Suppressor macrophage (primary cell): ENCODE data around the gene DIAPH3.
A peak's percentile ranks its signal among the peaks of the same experiment; 100 is the strongest.

Source experiments
- DNase-seq, 4 experiments: peaks; one replicate each; pipeline ENCODE4 v3.0.0-alpha.2; 2020 to 2022

DIAPH3 gene

DNA sequence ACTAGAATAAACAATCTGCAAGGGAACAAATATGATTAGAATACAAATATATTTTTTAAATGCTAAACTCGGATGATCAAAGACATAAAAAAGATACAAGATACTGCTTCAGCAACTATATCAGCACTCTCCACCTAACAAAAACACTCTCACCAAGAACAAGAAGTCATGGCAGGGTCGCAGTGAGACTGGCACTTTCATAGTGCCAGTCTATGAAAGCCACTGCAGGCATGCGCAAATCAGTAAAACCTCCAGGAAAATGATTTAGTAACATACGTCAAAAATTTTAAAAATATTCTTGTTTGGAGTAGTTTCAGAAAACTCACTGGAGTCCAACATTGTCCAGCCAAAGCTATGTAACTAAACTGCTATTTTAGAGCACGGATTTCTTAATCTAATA lies 295.9 kb downstream of the DIAPH3 start:
- no peak for DNase-seq

DNA sequence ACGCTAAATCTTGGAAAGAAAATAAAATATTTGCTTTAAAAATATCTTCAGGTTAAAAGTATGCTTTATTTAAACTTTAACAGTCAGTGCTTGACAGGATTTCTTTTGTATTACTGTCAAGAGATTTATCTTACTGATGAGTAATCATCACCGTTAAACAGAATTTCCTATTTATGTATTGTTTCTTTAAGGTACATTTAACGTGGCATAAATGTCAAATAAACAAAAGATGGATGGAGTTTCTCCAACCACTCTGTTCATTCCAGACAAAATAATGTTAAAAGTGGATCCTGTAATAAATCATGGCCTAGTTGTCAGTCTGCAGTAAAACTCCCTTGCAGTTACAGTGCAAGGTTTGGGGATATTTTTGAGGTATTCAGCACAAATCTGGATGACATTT lies 298.3 kb downstream of the DIAPH3 start:
- DNase-seq, result no peak

DNA sequence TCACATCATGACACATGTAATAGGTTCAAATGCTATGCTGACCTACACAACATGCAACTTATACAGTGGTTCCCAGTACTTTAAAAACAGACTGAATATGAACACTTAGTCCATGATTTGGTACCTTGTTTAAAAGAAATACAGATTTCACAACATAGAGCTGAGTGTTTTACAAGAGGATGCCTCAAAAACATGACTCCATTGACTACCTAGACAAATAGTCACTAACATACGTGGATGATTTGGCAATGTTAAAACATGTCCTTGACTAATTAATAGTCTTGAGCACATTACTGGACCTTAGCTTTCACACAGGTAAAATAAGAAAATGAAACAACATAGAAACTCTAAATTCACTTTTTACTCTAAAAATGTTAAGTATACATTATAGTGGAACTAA lies 300.1 kb downstream of the DIAPH3 start:
- DNase-seq, result no peak

DNA sequence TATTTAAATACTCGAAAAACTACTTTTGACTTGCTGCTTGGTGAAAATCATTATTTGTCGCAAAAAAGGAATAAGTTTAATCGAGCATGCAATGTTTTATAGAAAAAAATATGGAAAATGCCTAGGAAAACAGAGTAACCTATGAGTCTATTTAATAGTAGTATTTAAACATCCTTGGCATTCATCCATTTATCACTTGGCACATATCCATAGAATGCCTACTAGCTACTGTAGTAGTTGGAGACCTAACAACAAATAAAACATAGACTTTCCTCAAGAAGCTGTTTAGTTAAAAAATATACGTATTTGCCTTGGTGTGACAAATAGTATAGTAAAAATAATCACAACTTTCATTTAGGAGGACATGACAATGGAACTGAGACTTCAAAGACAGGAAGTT lies 302.1 kb downstream of the DIAPH3 start:
- no peak for DNase-seq

DNA sequence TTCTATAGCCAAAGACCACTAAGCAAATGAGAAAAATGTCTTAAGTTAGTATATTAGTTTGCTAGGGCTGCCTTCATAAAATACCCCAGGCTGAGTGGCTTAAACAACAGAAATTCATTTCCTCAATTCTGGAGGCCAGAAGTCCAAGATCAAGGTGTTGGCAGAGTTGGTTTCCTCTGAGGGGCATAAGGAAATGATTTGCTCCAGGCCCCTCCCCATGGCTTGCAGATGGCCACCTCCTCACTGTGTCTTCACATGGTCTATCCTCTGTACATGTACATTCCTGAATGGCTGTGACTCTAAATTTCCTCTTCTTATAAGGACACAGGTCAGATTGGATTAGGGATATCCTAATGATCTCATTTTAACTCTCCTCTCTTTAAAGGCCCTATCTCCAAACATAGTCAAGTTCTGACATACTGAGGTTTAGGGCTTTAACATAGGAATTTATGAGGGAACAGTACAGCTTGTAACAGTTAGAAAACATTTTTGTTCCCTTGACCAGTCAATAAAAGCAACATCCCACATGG lies 307.4 kb downstream of the DIAPH3 start:
- DNase-seq, result no peak

DNA sequence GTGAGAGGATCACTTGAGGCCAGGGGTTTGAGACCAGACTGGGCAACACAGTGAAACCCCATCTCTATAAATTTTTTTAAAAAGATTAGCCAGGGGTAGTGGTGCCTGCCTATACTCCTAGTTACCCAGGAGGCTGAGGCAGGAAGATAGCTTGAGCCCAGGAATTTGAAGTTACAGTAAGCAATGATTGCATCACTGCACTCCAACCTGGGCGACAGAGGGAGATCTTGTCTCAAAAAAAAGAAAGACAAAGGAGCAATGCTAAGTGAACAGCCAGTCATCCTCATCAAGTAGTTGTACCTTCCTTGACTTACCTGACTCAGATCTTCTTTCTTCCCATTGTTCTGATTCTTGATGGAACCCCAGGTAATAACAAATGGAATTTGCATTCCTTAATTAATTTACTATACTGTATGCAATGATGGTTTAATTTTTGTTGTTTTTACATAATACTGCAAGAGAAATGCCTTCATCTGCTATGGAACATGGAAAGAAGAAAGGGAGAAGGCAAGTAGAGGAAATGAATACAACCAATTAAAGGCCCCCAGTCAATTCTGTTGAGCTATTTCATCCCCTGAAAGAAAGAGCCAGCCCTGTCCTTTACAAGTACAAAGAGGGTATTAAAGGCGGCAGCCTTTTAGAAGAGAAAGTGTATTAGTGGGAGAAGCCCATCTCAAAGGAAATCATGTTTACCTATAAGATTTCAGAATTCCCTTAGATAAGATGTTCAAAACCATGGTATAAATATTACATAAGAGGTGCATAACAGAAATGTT lies 316.7 kb downstream of the DIAPH3 start:
- DNase-seq, result no peak

DNA sequence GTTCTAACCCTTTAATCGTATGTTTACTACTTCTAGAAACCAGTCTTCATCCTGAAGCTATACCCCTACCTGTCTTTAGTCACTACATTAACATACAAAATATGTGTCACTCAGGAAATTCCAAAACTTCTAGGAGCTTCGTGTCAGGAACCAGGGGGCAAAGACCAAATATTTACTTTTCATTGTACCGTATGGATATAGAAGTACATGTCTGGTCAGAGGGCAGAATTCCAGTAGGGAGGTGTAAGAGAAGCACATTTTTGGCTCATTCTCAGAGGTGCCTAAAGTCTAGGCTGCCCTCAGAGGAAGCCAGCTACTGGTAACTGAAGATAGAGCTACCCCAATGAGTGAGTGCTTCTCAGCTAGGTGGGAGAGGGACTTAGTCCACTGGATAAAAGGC lies 320.7 kb downstream of the DIAPH3 start:
- no peak for DNase-seq

DNA sequence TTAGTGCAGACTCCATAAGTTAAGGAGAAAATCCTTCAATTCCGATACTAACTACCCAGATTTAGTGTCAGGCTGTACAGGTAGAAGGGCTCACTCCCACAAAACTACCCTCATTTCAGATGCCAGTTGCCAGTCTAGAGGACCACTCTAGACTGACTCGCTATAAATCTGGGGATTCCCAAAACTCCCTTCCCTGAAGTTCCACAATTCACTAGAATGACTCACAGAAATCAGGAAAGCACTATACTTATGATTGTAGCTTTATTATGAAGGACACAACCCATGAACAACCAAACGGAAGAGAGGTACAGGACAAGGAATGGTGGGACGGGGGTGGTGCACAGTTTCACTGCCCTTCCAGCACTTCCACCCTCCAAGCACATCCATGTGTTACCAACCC lies 321.2 kb downstream of the DIAPH3 start:
- DNase-seq, result no peak

DNA sequence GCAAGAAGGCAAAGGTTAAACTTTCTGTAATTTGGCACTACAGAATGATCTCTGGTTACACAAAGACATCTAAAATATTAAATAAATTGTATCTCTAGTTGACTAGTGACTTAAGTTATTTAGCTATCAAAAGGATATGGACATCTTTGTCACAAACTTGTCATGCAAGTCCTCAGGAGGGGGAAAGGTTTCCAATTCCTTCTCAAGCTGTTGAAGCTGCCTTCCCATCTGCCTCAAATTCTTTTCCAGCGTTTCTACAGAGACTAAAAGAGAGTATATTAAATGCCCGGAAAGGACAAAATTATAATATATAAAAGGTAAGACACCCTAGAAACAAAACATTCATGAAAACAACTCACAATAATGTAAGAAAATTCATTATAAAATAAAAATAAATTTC lies 324.5 kb downstream of the DIAPH3 start:
- no peak for DNase-seq

DNA sequence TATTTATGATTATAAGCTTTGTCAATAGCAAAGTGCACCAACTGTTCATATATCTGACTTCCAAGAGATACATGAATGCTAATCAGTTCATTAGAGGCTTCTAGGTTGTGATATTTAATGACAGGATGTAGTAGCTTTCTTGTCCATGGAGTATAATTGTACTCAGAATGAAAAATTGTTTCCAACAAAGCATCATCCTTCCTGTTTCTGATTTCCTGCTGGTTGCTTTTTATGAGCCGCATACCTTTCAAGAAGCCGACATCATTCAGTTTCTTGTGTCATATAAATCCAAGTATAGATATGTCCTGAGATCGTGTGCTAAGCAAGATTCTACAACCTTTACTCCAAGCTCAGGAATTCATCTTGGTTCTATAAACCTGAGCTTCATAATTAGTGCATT lies 326.6 kb downstream of the DIAPH3 start:
- DNase-seq, result no peak

DNA sequence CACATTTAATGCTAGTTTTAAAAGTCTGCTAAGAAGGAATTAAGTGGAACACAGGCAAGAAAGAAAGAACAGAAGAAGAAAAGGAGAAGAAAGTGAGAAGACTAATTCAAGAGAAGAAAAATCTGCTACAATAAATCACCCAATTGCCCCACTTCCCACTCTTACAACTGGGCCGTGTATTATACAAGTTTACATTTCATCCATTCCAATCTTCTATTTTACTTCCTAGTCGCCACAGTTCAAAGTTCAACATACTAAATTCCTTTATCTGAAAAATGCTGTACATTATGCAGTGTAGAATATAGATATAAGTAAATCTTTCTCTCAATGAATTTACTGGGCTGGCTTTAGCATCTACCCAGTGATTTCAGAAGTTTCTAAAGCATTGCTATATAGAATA lies 328.2 kb downstream of the DIAPH3 start:
- DNase-seq, result no peak

DNA sequence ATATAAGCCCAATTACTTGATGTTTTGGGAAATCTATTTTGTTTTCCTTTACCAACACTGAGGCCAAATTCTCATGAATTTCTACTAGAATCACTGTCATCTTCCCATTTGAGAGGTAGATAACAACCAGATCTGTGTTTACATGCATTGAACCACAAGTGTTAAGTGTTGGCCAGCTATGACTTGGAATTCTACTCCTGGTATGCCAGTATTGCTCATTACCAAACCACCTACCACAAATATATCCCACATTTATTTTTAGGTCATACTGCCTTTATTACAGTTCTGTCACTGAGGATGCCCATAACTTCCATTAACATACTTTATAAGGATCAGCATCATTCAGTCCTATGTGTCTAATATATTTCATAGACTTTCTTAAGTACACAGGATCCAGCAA lies 328.9 kb downstream of the DIAPH3 start:
- DNase-seq, result no peak

DNA sequence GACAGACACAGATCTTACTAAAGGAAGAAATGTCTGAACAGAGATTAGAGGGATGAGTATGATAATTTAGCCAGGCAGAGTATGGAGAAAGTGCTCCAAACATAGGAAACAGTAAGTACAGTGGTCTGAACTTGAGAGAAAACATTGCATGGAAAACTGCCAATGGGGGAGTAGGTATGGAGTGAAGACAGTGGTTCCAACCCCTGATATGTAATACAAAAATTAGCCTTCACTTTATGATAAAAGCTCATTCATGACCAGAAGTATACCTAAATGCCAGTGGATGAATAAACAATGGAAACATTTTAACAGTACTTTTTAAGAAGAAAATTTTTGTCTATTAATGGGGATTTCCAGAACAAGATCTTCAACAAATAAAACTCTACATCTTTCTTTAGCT lies 334.0 kb downstream of the DIAPH3 start:
- DNase-seq, result no peak

DNA sequence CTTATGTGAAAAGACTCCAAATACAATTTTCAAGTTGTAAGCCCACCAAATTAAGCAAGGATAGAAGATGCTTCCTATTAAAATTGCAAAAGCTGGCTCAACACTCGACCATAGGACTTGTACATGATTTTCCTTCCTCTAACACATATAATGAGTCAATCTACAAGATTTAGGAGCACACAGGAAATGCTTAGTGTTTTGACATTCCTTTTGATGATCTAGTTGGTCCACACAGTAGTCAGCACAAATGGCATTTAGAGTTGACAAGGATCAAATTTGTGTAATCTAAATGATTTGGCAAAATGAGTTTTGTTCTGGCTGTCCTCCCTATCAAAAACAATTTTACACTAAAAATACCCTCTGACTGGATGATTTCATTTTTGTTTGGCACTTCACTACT lies 340.2 kb downstream of the DIAPH3 start:
- peak in 1 of 4 experiments; percentile 3 for DNase-seq

DNA sequence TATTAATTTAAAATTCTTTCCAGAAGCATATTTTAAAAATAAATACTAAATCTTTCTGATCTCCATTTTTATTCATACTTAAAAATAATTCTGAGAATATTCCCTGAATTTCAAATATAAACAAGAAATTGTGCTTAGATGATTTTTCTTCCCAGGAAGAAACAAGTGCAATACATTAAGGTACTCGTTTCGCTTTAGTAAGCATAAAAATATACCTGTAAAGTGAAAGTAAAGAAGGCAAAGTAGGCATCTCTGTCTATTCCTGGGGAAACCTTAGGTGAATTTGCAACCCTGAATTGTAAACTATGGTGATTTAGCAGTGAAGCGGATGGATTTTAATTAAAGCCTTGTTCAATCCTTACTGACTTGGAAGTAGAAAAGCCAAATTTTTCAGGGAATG lies 354.2 kb downstream of the DIAPH3 start:
- DNase-seq, result no peak

DNA sequence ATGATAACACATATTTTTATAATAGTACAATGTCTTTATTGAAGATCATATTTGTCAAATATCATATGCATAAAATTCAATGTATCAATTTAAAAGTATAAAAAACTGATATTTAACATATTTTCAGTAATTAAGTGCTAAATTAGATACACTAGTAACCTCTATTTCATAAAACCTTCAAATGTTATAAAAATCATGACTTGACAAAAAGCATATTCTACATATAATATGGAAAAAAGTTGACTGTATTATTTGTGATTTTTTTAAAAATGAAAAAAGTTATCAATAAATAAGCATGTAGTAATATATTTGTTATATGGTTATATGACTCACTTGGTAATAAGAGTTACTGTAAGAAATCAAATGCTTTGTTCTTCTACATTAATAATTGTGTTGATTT lies 356.9 kb downstream of the DIAPH3 start:
- no peak for DNase-seq

DNA sequence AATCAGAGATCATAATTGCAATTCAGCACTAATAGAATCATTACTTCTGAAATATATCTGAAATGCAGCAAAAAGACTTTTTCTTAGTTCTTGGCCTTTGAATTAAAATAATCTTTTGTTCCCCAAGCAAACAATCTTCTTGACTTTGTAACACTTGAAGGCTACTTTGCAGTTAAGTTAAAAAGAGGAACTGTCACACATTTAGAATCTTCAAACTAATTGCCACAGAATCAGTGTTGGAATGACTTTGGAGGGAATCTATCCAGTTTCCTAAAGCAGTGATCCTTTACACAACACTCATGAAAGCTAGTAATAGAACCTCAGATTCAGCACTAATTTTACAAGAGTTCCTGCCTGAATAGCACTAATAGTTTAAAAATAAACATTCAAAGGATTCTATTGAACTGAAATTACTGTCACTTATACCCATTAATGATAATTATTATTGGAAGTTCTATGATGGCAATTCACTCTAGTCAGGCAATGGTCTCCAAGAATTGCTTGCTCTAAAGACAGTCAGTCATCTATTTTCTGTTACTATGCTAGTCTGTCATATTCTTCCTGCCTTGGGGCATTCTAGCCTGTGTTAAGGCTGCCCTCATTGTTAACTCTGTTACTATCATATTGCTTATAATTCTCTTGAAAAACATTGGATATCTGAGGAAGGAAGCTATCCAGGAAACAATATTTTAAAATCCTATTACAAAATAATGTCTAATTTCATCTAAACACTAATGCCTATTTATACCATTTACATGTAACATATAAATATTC lies 362.4 kb downstream of the DIAPH3 start:
- peak in 2 of 4 experiments; percentile 3 to 12 for DNase-seq

DNA sequence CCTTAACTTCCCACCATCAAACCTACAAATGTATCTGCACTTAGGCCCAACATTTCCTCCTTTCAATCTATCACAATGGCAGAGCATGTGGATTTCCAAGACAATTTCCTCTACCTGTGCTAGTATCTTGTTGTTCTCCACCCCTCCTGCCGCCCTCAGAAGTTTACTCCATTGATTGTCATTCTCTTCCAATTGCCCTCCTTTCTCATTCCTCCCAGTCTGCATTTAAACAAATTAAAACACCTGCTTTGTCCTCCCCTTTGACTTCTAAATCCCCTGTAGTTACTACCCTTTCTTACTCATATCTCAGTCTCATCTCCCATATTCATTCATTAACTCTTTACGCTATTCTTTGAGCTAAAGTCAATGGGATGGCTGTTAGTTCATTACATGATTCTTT lies 370.6 kb downstream of the DIAPH3 start:
- no peak for DNase-seq

DNA sequence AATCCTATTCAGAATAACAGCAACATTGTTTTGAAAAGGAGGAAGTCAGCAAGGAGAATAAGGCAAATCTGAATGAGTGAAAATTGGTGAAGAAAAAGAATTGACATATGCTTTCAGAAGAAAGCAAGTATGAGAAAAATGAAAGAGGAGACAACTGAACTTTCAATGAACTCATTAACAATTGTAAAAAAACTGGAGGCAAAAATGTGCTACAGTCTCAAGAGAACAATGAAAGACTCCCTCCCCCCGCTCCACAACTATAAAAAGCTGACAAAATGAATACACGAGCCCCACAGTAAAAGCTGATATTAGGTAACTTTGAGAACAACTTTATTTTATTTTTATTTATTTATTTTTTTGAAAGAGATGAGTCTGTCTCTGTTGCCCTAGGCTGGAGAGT lies 373.1 kb downstream of the DIAPH3 start:
- DNase-seq, result no peak

DNA sequence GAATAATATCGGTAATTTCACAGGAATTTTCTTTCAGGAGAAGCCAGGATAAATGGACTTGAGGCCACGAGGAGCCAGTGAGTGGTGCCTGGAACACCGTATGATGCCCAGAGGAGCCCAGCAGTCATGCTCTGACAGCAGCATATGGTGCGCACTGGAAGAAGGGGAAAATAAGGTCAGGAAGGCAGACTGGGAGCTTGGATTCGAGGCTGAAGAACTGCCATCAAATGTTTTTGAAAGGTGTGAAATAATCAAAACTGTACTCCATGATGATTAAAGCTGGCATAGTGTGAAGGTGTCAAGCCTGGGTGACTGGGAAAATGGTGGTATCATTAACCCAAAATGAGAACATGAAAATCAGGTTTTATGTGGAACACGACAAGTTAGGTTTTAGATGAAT lies 374.2 kb downstream of the DIAPH3 start:
- DNase-seq, result no peak

DNA sequence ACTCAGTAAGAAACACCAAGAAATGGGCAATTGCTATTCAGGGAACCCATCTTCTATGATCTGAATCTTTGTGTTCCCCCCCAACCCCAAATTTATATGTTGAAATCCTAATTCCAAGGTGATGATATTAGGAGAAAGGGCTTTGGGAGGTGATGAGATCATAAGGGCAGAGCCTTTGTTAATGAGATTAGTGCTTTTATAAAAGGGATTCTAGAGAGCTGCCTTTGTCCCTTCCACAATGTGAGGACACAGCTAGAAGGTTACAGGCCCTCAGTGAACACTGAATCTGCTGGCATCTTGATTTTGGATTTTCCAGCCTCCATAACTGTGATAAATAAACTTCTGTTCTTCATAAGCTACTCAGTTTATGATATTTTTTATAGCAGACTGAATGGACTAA lies 376.0 kb downstream of the DIAPH3 start:
- DNase-seq, result no peak

DNA sequence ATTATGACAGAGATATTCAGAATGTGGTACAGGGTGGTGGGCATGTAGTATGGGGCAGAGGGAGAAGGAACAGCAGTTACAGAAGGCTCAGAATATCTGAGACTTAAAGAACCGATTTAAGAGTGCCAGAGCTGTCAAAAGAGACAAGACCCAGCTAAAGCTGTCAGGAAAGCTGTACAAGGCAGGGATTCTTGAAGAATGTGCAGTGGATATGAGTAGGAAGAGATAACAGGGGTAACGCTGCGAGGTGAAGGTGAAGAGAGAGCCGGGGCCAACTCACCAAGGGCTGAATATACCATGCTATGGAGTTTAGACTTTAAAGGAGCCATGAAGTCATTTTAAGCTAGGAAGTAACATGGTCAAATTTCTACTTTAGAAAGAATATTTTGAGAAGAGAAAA lies 381.0 kb downstream of the DIAPH3 start:
- DNase-seq, result no peak

DNA sequence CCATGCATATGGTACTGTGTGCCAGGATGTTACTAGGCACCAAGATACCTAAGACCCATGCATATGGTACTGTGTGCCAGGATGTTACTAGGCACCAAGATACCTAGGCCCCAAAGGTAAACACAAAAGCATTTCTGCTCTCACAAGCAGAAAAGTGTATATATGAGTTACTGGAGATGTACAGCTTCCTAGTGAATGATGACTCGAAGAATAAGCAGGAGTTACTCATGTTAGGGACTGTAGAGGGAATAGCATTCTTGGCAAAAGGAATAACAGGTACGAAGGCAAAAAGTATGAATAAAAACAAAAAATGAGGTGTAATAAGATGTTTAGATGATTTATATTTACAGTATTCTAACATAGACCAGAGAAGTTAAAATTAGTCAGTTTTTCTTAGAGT lies 383.7 kb downstream of the DIAPH3 start:
- no peak for DNase-seq
